B cell (primary cell): ENCODE data around the gene ALKAL2. TPM values are rescaled to one million over a fixed set of nuclear protein-coding genes. Genes with fewer than 3 reads are reported as not detected.
A peak's percentile ranks its signal among the peaks of the same experiment; 100 is the strongest.
"Not testable (repeated sequence)": the region's sequence is repeated elsewhere in the genome, so short reads cannot be mapped to it uniquely, and the experiment has no call there.

Experiments used
- ATAC-seq: fragments of 200-7000 bp; cut with Tn5 transposase; one replicate; pipeline ENCODE4 v1.10.0; 2021; ENCODE audit warnings: low read depth, mild to moderate bottlenecking, moderate number of reproducible peaks, moderate library complexity
- CTCF ChIA-PET: fragments of 350-600 bp; sonication (Branson Sonifier 250); formaldehyde crosslinking; loops from one replicate; lab custom pipeline; 2021; ENCODE audit warnings: antibody characterized with exemption, inconsistent platforms; lab: Charles Lee
- POLR2A ChIA-PET: fragments of 350-600 bp; sonication (Branson Sonifier 250); formaldehyde crosslinking; loops from one replicate; lab custom pipeline; 2021; ENCODE audit warnings: antibody characterized with exemption; lab: Charles Lee
- DNase-seq: peaks from one replicate; pipeline ENCODE4 v3.0.0; 2013
- H2AFZ ChIP-seq: 2 replicates; pipeline ENCODE4 v1.6.1; 2012; ENCODE audit warnings: mild to moderate bottlenecking, low read depth, low read length; ENCODE audit not compliant: insufficient read depth, poor library complexity, severe bottlenecking
- H3K27ac ChIP-seq, 2 donors: 1 replicate in 1 of 2; 2 replicates in 1 of 2; pipeline ENCODE4 v1.5.1; 2012 to 2013; ENCODE audit warnings: low read length in 2 of 2, mild to moderate bottlenecking in 2 of 2, moderate library complexity in 1 of 2
- H3K27me3 ChIP-seq, 4 experiments: fragments of 200-600 bp in 1 of 4; sonication (generic) in 1 of 4; replicated peaks in 1 of 4; 1 replicate in 2 of 4; 2 replicates in 2 of 4; pipeline versions ENCODE4 v1.6.1 to v1.7.0; 2013 to 2016; ENCODE audit warnings: low read length in 3 of 4, mild to moderate bottlenecking in 2 of 4, mixed read lengths in 1 of 4, moderate library complexity in 1 of 4; ENCODE audit not compliant: insufficient read depth in 4 of 4, control insufficient read depth in 3 of 4; ENCODE audit errors: control extremely low read depth in 1 of 4
- H3K36me3 ChIP-seq, 2 experiments: replicated peaks in 1 of 2; 1 replicate in 1 of 2; 2 replicates in 1 of 2; pipeline versions ENCODE4 v1.6.1 to v1.7.1; 2013; ENCODE audit warnings: low read length in 1 of 2; ENCODE audit not compliant: insufficient read depth in 2 of 2, control insufficient read depth in 1 of 2; ENCODE audit errors: control extremely low read depth in 1 of 2, extremely low read depth in 1 of 2
- H3K4me1 ChIP-seq, 2 donors: fragments of 200-600 bp in 1 of 2; sonication (generic) in 1 of 2; 1 replicate in 1 of 2; 2 replicates in 1 of 2; pipeline versions ENCODE4 v1.5.1 to v1.6.1; 2013 to 2017; ENCODE audit warnings: low read length in 2 of 2; ENCODE audit not compliant: control insufficient read depth in 2 of 2, insufficient read depth in 2 of 2
- H3K4me2 ChIP-seq: replicated peaks from 2 replicates; pipeline ENCODE3; 2012; ENCODE audit warnings: mild to moderate bottlenecking, low read depth, low read length; ENCODE audit not compliant: poor library complexity, severe bottlenecking
- H3K4me3 ChIP-seq, 5 experiments: fragments of 200-600 bp in 1 of 5; sonication (generic) in 1 of 5; 1 replicate in 3 of 5; 2 replicates in 2 of 5; pipeline versions ENCODE4 v1.5.1 to v1.7.0; 2011 to 2016; ENCODE audit warnings: low read length in 4 of 5, mild to moderate bottlenecking in 4 of 5, low read depth in 2 of 5, control low read depth in 1 of 5, moderate library complexity in 1 of 5; ENCODE audit not compliant: insufficient read depth in 1 of 5; ENCODE audit errors: control extremely low read depth in 1 of 5, extremely low read depth in 1 of 5
- H3K79me2 ChIP-seq: fragments of 200-600 bp; sonication (generic); one replicate; pipeline ENCODE4 v1.6.0; 2016; ENCODE audit warnings: low read length; ENCODE audit not compliant: control insufficient read depth, insufficient read depth
- H3K9ac ChIP-seq: fragments of 200-600 bp; sonication (generic); 2 replicates; pipeline ENCODE4 v1.6.1; 2017; ENCODE audit warnings: mild to moderate bottlenecking, low read length, moderate library complexity
- H3K9me3 ChIP-seq, 3 donors: one replicate each; pipeline versions ENCODE4 v1.6.1 to v1.7.1; 2013; ENCODE audit warnings: low read length in 2 of 3; ENCODE audit not compliant: control insufficient read depth in 2 of 3, insufficient read depth in 1 of 3; ENCODE audit errors: control extremely low read depth in 1 of 3
- H4K20me1 ChIP-seq: 2 replicates; pipeline ENCODE4 v1.6.0; 2012; ENCODE audit warnings: mild to moderate bottlenecking, low read length; ENCODE audit not compliant: insufficient read depth, control insufficient read depth, poor library complexity, severe bottlenecking
- H3K27ac Mint-ChIP-seq: one replicate; pipeline ENCODE4 v1.8.0; 2021; ENCODE audit warnings: mixed read lengths
- H3K27me3 Mint-ChIP-seq: one replicate; pipeline ENCODE4 v1.8.0; 2021; ENCODE audit warnings: mixed read lengths
- H3K4me1 Mint-ChIP-seq: one replicate; pipeline ENCODE4 v1.8.0; 2021; ENCODE audit warnings: mixed read lengths
- H3K4me3 Mint-ChIP-seq: one replicate; pipeline ENCODE4 v1.8.0; 2021; ENCODE audit warnings: mixed read lengths
- H3K9me3 Mint-ChIP-seq: one replicate; pipeline ENCODE4 v1.8.0; 2022; ENCODE audit warnings: mixed read lengths; ENCODE audit not compliant: insufficient read depth
- CTCF ChIP-seq: fragments of 200-600 bp; IDR thresholded peaks from one replicate; pipeline ENCODE4 v1.8.0; 2022; ENCODE audit warnings: antibody characterized with exemption, mild to moderate bottlenecking
- EZH2 ChIP-seq: IDR thresholded peaks from 2 replicates; pipeline ENCODE4 v1.6.1; 2012; ENCODE audit warnings: borderline replicate concordance, low read depth, mild to moderate bottlenecking, moderate library complexity, low read length; ENCODE audit not compliant: insufficient read depth, poor library complexity, severe bottlenecking
- WGBS: methylation state at CpG from one replicate; pipeline ENCODE4 v1.1.5; 2013; ENCODE audit warnings: missing lambda C conversion rate; ENCODE audit not compliant: insufficient coverage; 5-methylcytosine and 5-hydroxymethylcytosine counted together
- intact Hi-C: fragments of 100-400 bp; cut with micrococcal nuclease; formaldehyde crosslinking; loops from one replicate; pipeline ENCODE4 v1.10.0; 2022
- polyA minus RNA-seq: library from RNA; depleted of rRNA, polyadenylated mRNA; stranded (reverse); fragments of >200 nt; gene quantifications from 2 replicates; pipeline ENCODE4 v1.2.3, GENCODE V29; 2012
- polyA plus RNA-seq: library from polyadenylated mRNA; depleted of rRNA; stranded (reverse); fragments of >200 nt; gene quantifications from 2 replicates; pipeline ENCODE4 v1.2.3, GENCODE V29; 2012
- total RNA-seq, 2 donors: library from RNA; stranded (reverse); fragments of 120-200 nt in 1 of 2; gene quantifications; 1 replicate in 1 of 2; 2 replicates in 1 of 2; pipeline versions ENCODE4 v1.2.3 to v1.2.4, GENCODE V29; 2013 to 2022

The ALKAL2 gene
- total RNA-seq (5.3 and 5.7 TPM in 2 replicates), polyA plus RNA-seq (0.79 and 2.3 TPM in 2 replicates), polyA minus RNA-seq (1.2 and 2.7 TPM in 2 replicates)
- 1.6 TPM for total RNA-seq (2013)

GRCh38 chr2:287911-288757, at the start of gene ALKAL2:
TSS of gene ALKAL2 (minus strand) at chr2:288091. CDS start at chr2:287835, 256 bp downstream.
- intact Hi-C loops, result no loop called here
- Histone ChIP-seq H3K4me3 (peak within 1 kb of the TSS in 3 of 5 experiments; percentile 41 to 50 (median 42)), H3K4me1 (peaks cover 13 to 20% of the 10 kb centered on the region in 2 donors), H3K9ac (peak within 1 kb of the TSS; percentile 50), H3K36me3 (no peaks in the 10 kb centered on the region), H2AFZ (peak within 1 kb of the TSS; percentile 42), H3K27me3 (peaks cover 0 to 28% (median 19%) of the 10 kb centered on the region in 4 experiments), H3K27ac (no peak within 1 kb of the TSS), H3K4me2 (peak within 1 kb of the TSS; percentile 71), H3K79me2 (no peaks in the 10 kb centered on the region), H3K9me3 (peaks cover 0 to 2% (median 0%) of the 10 kb centered on the region in 3 donors), H4K20me1 (peaks cover 4% of the 10 kb centered on the region)
- H3K9me3 Mint-ChIP-seq, result no peaks in the 10 kb centered on the region
- peak within 1 kb of the TSS; percentile 64 for H3K4me3 Mint-ChIP-seq
- peaks cover 13% of the 10 kb centered on the region for H3K4me1 Mint-ChIP-seq
- DNase-seq, result peak; percentile 47
- ATAC-seq, result peak; percentile 44
- no peak for TF ChIP-seq EZH2
- TF ChIP-seq CTCF, result no peak
- ChIA-PET CTCF (interaction anchor here (0.7 kb wide), 1 partner anchor 17 kb away, joined by 3 read pairs; no protein-coding TSS in a partner anchor), POLR2A (no interaction called here)
- 4% methylated on average over 117 of the region's 128 CpGs for WGBS
- peak within 1 kb of the TSS; percentile 6 for H3K27ac Mint-ChIP-seq
- H3K27me3 Mint-ChIP-seq, result peaks cover 26% of the 10 kb centered on the region

GRCh38 chr2:336949-337348, 49.1 kb upstream of the ALKAL2 start:
- H3K4me3 ChIP-seq, ATAC-seq, DNase-seq, H3K4me2 ChIP-seq, CTCF ChIA-PET, POLR2A ChIA-PET, H3K36me3 ChIP-seq, H3K9ac ChIP-seq, H2AFZ ChIP-seq, H3K4me3 Mint-ChIP-seq, intact Hi-C loops, H3K27me3 ChIP-seq, H3K4me1 ChIP-seq, H3K27ac Mint-ChIP-seq, H3K27ac ChIP-seq, H4K20me1 ChIP-seq, H3K79me2 ChIP-seq: not testable (repeated sequence)
- peaks cover 13% of the 10 kb centered on the region for H3K4me1 Mint-ChIP-seq
- 100% methylated on average over 1 of the region's 2 CpGs for WGBS
- H3K9me3 ChIP-seq, result peaks cover 6 to 24% (median 20%) of the 10 kb centered on the region in 3 donors
- peaks cover 21% of the 10 kb centered on the region for H3K27me3 Mint-ChIP-seq
- peaks cover 24% of the 10 kb centered on the region for H3K9me3 Mint-ChIP-seq
